H1 (cell line): ENCODE data around the gene MAGI1. TPM values are rescaled to one million over a fixed set of nuclear protein-coding genes. Genes with fewer than 3 reads are reported as not detected.

Experiments used
- CTCF ChIA-PET: fragments of 300-600 bp; sonication (Branson Sonifier 250); formaldehyde crosslinking; loops from one replicate; lab custom pipeline; 2021; ENCODE audit not compliant: partially characterized antibody; lab: Charles Lee
- POLR2A ChIA-PET: fragments of 300-600 bp; sonication (Branson Sonifier 250); formaldehyde crosslinking; loops from one replicate; lab custom pipeline; 2021; ENCODE audit warnings: inconsistent platforms; ENCODE audit not compliant: partially characterized antibody; lab: Charles Lee
- DNase-seq, 2 experiments: peaks; one replicate each; pipeline versions ENCODE4 v3.0.0 to v3.0.0-alpha.2; 2010 to 2022; ENCODE audit warnings: low spot score in 2 of 2, low read depth in 1 of 2, mixed read lengths in 1 of 2
- FAIRE-seq: peaks from 2 replicates; lab custom pipeline; 2011; peaks lifted over from hg19 to GRCh38; lab: Jason Lieb, UNC
- H2AFZ ChIP-seq: 2 replicates; pipeline ENCODE4 v1.8.1; 2012; ENCODE audit warnings: low read length, inconsistent platforms
- H2AK5ac ChIP-seq: 2 replicates; pipeline ENCODE4 v1.6.1; 2013; ENCODE audit warnings: low read depth, low read length
- H2BK120ac ChIP-seq: replicated peaks from 2 replicates; pipeline ENCODE3; 2013; ENCODE audit warnings: low read depth, low read length, inconsistent platforms
- H2BK12ac ChIP-seq: 2 replicates; pipeline ENCODE4 v1.6.1; 2013; ENCODE audit warnings: low read depth, low read length
- H2BK15ac ChIP-seq: 2 replicates; pipeline ENCODE4 v1.6.1; 2013; ENCODE audit warnings: low read length
- H2BK20ac ChIP-seq: 2 replicates; pipeline ENCODE4 v1.6.1; 2013; ENCODE audit warnings: low read length
- H2BK5ac ChIP-seq: 2 replicates; pipeline ENCODE4 v1.6.1; 2013; ENCODE audit warnings: low read depth, low read length
- H3K14ac ChIP-seq: 2 replicates; pipeline ENCODE4 v1.6.1; 2013; ENCODE audit warnings: inconsistent platforms; ENCODE audit not compliant: insufficient read length
- H3K18ac ChIP-seq: 2 replicates; pipeline ENCODE4 v1.6.1; 2013; ENCODE audit warnings: low read length; ENCODE audit errors: extremely low read depth
- H3K23ac ChIP-seq: 2 replicates; pipeline ENCODE4 v1.6.1; 2013; ENCODE audit warnings: inconsistent platforms; ENCODE audit not compliant: insufficient read length
- H3K23me2 ChIP-seq: 2 replicates; pipeline ENCODE4 v1.6.1; 2013; ENCODE audit warnings: low read depth, low read length
- H3K27ac ChIP-seq: 2 replicates; pipeline ENCODE4 v1.6.1; 2011; ENCODE audit warnings: low read depth, low read length, inconsistent platforms
- H3K27me3 ChIP-seq, 4 experiments: replicated peaks in 1 of 4; 1 replicate in 1 of 4; 2 replicates in 3 of 4; pipeline versions ENCODE4 v1.6.1 to v1.8.1; 2011 to 2013; ENCODE audit warnings: low read length in 3 of 4, mild to moderate bottlenecking in 3 of 4, inconsistent platforms in 2 of 4, mixed read lengths in 2 of 4, moderate library complexity in 1 of 4; ENCODE audit not compliant: control insufficient read depth in 3 of 4, insufficient read depth in 3 of 4; ENCODE audit errors: extremely low read depth in 1 of 4
- H3K36me3 ChIP-seq, 4 experiments: 2 replicates each; pipeline versions ENCODE4 v1.6.1 to v1.8.1; 2011 to 2013; ENCODE audit warnings: mild to moderate bottlenecking in 4 of 4, low read length in 3 of 4, moderate library complexity in 2 of 4, control low read depth in 1 of 4, inconsistent platforms in 1 of 4; ENCODE audit not compliant: insufficient read depth in 4 of 4, control insufficient read depth in 2 of 4
- H3K4ac ChIP-seq: replicated peaks from 2 replicates; pipeline ENCODE3; 2013; ENCODE audit warnings: low read length, low read depth, mixed read lengths, inconsistent platforms; ENCODE audit not compliant: insufficient read length
- H3K4me1 ChIP-seq, 4 experiments: replicated peaks in 1 of 4; 1 replicate in 1 of 4; 2 replicates in 3 of 4; pipeline versions ENCODE4 v1.6.1 to v1.8.1; 2011 to 2013; ENCODE audit warnings: low read length in 3 of 4, inconsistent platforms in 2 of 4, mixed read lengths in 1 of 4; ENCODE audit not compliant: insufficient read depth in 4 of 4, control insufficient read depth in 3 of 4
- H3K4me2 ChIP-seq, 2 experiments: 2 replicates each; pipeline versions ENCODE4 v1.6.1 to v1.8.1; 2011 to 2013; ENCODE audit warnings: low read depth in 2 of 2, low read length in 2 of 2, control low read depth in 1 of 2, inconsistent platforms in 1 of 2, mild to moderate bottlenecking in 1 of 2; ENCODE audit not compliant: insufficient read depth in 1 of 2
- H3K4me3 ChIP-seq, 4 experiments: fragments of 200-600, 300-600 bp in 1 of 4; sonication (generic), shearing (Covaris generic), sonication (Bioruptor Twin) in 1 of 4; 2 replicates each; pipeline versions ENCODE4 v1.5.1 to v1.8.1; 2011 to 2016; ENCODE audit warnings: low read length in 4 of 4, low read depth in 3 of 4, control low read depth in 2 of 4, inconsistent platforms in 2 of 4, mild to moderate bottlenecking in 2 of 4, mixed read lengths in 1 of 4, moderate library complexity in 1 of 4; ENCODE audit not compliant: insufficient read depth in 2 of 4; ENCODE audit errors: extremely low read depth in 1 of 4
- H3K56ac ChIP-seq: replicated peaks from 2 replicates; pipeline ENCODE3; 2013; ENCODE audit warnings: low read depth, mild to moderate bottlenecking, mixed read lengths, low read length, inconsistent platforms; ENCODE audit not compliant: insufficient read length
- H3K79me1 ChIP-seq: 2 replicates; pipeline ENCODE4 v1.6.1; 2013; ENCODE audit warnings: low read depth, low read length, control low read depth
- H3K79me2 ChIP-seq, 2 experiments: 2 replicates each; pipeline versions ENCODE4 v1.6.1 to v1.8.1; 2012 to 2013; ENCODE audit warnings: low read length in 2 of 2, mild to moderate bottlenecking in 2 of 2, inconsistent platforms in 1 of 2; ENCODE audit not compliant: insufficient read depth in 2 of 2, control insufficient read depth in 1 of 2
- H3K9ac ChIP-seq, 4 experiments: replicated peaks in 1 of 4; 1 replicate in 1 of 4; 2 replicates in 3 of 4; pipeline versions ENCODE4 v1.6.1 to v1.8.1; 2011 to 2013; ENCODE audit warnings: low read depth in 3 of 4, low read length in 3 of 4, control low read depth in 2 of 4, mild to moderate bottlenecking in 2 of 4, moderate library complexity in 2 of 4, inconsistent platforms in 1 of 4; ENCODE audit errors: extremely low read depth in 1 of 4
- H3K9me3 ChIP-seq, 2 experiments: 2 replicates each; pipeline versions ENCODE4 v1.6.1 to v1.8.1; 2012 to 2013; ENCODE audit warnings: mild to moderate bottlenecking in 2 of 2, moderate library complexity in 2 of 2, control low read depth in 1 of 2, inconsistent platforms in 1 of 2, low read depth in 1 of 2, low read length in 1 of 2, mixed read lengths in 1 of 2; ENCODE audit not compliant: insufficient read depth in 2 of 2
- H4K20me1 ChIP-seq, 2 experiments: replicated peaks in 1 of 2; 2 replicates each; pipeline versions ENCODE3 to v1.8.1; 2011 to 2013; ENCODE audit warnings: inconsistent platforms in 2 of 2, low read length in 2 of 2, mild to moderate bottlenecking in 1 of 2; ENCODE audit not compliant: insufficient read depth in 2 of 2, control insufficient read depth in 1 of 2
- H4K5ac ChIP-seq: 2 replicates; pipeline ENCODE4 v1.6.1; 2013; ENCODE audit warnings: low read length, low read depth, mixed read lengths, inconsistent platforms; ENCODE audit not compliant: insufficient read length
- H4K8ac ChIP-seq: 2 replicates; pipeline ENCODE4 v1.8.0; 2013; ENCODE audit warnings: mild to moderate bottlenecking, moderate library complexity, low read length, inconsistent platforms; ENCODE audit not compliant: insufficient read depth; ENCODE audit errors: extremely low read depth
- H4K91ac ChIP-seq: replicated peaks from 2 replicates; pipeline ENCODE3; 2013; ENCODE audit warnings: low read length, mixed read lengths, inconsistent platforms; ENCODE audit not compliant: insufficient read length
- BACH1 ChIP-seq: IDR thresholded peaks from 2 replicates; pipeline ENCODE4 v1.6.1; 2012; ENCODE audit warnings: low read length, improper control_type of control experiment
- CBX5 ChIP-seq: fragments of 300-800, 300-1000 bp; sonication (generic); IDR thresholded peaks from 2 replicates; pipeline ENCODE4 v1.7.1; 2016; ENCODE audit warnings: antibody characterized with exemption, low read length, low read depth
- CHD1 ChIP-seq: IDR thresholded peaks from 2 replicates; pipeline ENCODE4 v1.6.1; 2012; ENCODE audit warnings: low read depth, low read length, improper control_type of control experiment
- CHD2 ChIP-seq: IDR thresholded peaks from 2 replicates; pipeline ENCODE4 v1.6.1; 2012; ENCODE audit warnings: low read length, improper control_type of control experiment
- GTF2F1 ChIP-seq: IDR thresholded peaks from 2 replicates; pipeline ENCODE4 v1.6.1; 2012; ENCODE audit warnings: low read depth, low read length, improper control_type of control experiment, borderline replicate concordance
- HDAC2 ChIP-seq, 2 experiments: fragments of 300-600 bp in 1 of 2; sonication (generic) in 1 of 2; IDR thresholded peaks; 2 replicates each; pipeline ENCODE4 v1.6.1; 2011 to 2012; ENCODE audit warnings: low read depth in 2 of 2, low read length in 2 of 2, mild to moderate bottlenecking in 2 of 2, moderate library complexity in 2 of 2, borderline replicate concordance in 1 of 2, inconsistent platforms in 1 of 2
- JUND ChIP-seq: IDR thresholded peaks from 2 replicates; pipeline ENCODE4 v1.6.1; 2011; ENCODE audit warnings: mild to moderate bottlenecking, improper control_type of control experiment, low read length
- KDM4A ChIP-seq: IDR thresholded peaks from one replicate; pipeline ENCODE4 v1.7.1; 2012; ENCODE audit warnings: low read depth, mild to moderate bottlenecking, moderate library complexity, low read length, inconsistent platforms; ENCODE audit not compliant: severe bottlenecking
- SP1 ChIP-seq: IDR thresholded peaks from 2 replicates; pipeline ENCODE4 v1.6.1; 2011; ENCODE audit warnings: low read depth, low read length
- TBP ChIP-seq: IDR thresholded peaks from 2 replicates; pipeline ENCODE4 v1.6.1; 2011; ENCODE audit warnings: low read depth, low read length, improper control_type of control experiment
- TCF12 ChIP-seq: IDR thresholded peaks from 2 replicates; pipeline ENCODE4 v1.6.1; 2011; ENCODE audit warnings: low read depth, mild to moderate bottlenecking, low read length
- ZNF274 ChIP-seq: IDR thresholded peaks from 2 replicates; pipeline ENCODE4 v1.7.0; 2012; ENCODE audit warnings: low read length, borderline replicate concordance; ENCODE audit errors: extremely low read depth
- WGBS, 2 experiments: shearing (Covaris generic) in 1 of 2; methylation state at CpG; one replicate each; pipeline versions ENCODE4 v1.1.6 to v1.1.7; 2013 to 2015; ENCODE audit warnings: low lambda C conversion rate in 2 of 2, mixed read lengths in 2 of 2, inconsistent platforms in 1 of 2, low coverage in 1 of 2, missing lambda C conversion rate in 1 of 2; ENCODE audit not compliant: insufficient replicate concordance in 2 of 2, insufficient coverage in 1 of 2, insufficient read length in 1 of 2; ENCODE audit errors: extremely low coverage in 1 of 2, missing lambda C conversion rate in 1 of 2; 5-methylcytosine and 5-hydroxymethylcytosine counted together
- polyA plus RNA-seq, 7 experiments: library from polyadenylated mRNA; depleted of rRNA in 3 of 7; stranded (reverse) in 5 of 7; unstranded in 2 of 7; fragments of >200 nt in 5 of 7; fragments of 200-250 nt in 2 of 7; gene quantifications; 1 replicate in 5 of 7; 2 replicates in 1 of 7; 4 replicates in 1 of 7; pipeline versions ENCODE4 v1.2.1 to v1.2.3, GENCODE V29; 2011 to 2013; ENCODE audit warnings: missing spikeins in 2 of 7, mixed read lengths in 2 of 7
- total RNA-seq: library from RNA; stranded (reverse); fragmentation: NEBNext Ultra II Directional; extraction: Animal tissue kit (Norgen Biotek cat#: 25700); gene quantifications from 2 replicates; pipeline ENCODE4 v1.2.1, GENCODE V29; 2021
- TF ChIP-seq, protein P1 (sequence below): IDR thresholded peaks from 2 replicates; pipeline ENCODE4 v1.6.1; 2011; ENCODE audit warnings: low read length, improper control_type of control experiment

Gene MAGI1
- total and polyA plus RNA-seq, 2 of the 8 experiments (the other 6 are each of a cell fraction or from before 2014, with no cell fraction given), result 19.8 to 78.0 TPM

DNA sequence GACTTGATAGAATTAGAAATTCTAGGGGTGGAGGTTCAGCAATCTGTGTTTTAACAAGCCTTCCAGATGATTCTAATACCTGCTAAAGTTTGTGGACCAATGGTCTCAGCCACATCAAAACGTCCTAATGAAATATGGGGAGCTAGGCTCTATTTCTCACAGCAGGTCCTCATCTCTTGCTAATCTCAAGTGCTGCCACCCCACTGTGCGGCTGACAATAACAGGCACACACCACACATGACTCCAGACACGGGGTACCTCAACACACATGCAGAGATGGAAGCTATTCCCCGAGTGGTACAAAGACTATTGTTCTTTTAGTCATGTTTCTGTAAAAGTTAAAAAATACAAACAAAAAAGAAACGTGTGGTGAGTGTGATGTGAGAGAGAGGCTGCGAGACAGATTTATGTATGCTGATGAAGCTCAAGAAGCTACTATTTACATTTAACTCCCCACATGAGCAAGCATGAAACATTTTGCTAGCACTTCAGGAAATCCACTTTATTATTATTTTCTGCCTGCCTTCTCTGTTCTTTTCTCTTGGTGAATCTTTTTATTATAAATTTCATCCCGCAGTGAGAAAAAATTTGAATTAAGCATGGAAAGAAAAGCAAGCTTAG, 405.6 kb downstream of the MAGI1 start:
- ChIA-PET POLR2A (interaction anchor here (0.9 to 1.1 kb wide), 2 partner anchors 34 to 36 kb away, joined by 3 to 5 read pairs; no protein-coding TSS in a partner anchor), CTCF (interaction anchor here (0.5 to 2.0 kb wide), 5 partner anchors 39 to 548 kb away, joined by 3 to 4 read pairs (median 3); no protein-coding TSS in a partner anchor)
- Histone ChIP-seq H2BK120ac (no peak overlapping the region), H4K91ac (no peak overlapping the region), H3K27me3 (no peaks in the 10 kb centered on the region), H2BK20ac (no peak overlapping the region), H3K27ac (no peak overlapping the region), H4K20me1 (no peaks in the 10 kb centered on the region), H3K18ac (no peak overlapping the region), H2AFZ (no peak overlapping the region), H4K5ac (no peak overlapping the region), H3K4ac (no peak overlapping the region), H3K4me3 (no peak overlapping the region), H3K79me2 (0 out of 4 replicates have a peak, but pooled peaks cover 0 to 4% of the 10 kb centered on the region in 2 experiments), H3K23me2 (no peaks in the 10 kb centered on the region; the same call in 1 of the 2 replicates), H3K36me3 (no peaks in the 10 kb centered on the region), H2AK5ac (no peak overlapping the region), H3K23ac (no peak overlapping the region), H2BK15ac (no peak overlapping the region), H2BK5ac (no peak overlapping the region), H3K4me1 (peaks cover 0 to 6% (median 2%) of the 10 kb centered on the region in 4 experiments; a peak in 2 of 7 replicates), H3K56ac (no peak overlapping the region), H4K8ac (no peak overlapping the region), H3K9ac (no peak overlapping the region), H2BK12ac (no peak overlapping the region), H3K9me3 (no peaks in the 10 kb centered on the region), H3K79me1 (no peaks in the 10 kb centered on the region), H3K14ac (no peak overlapping the region), H3K4me2 (no peak overlapping the region)
- no peak for DNase-seq
- no peak for FAIRE-seq
- WGBS, 2 experiments, result 57% methylated on average over 7 of the region's 7 CpGs; no CpG with 5 or more reads in 1 of the 2 experiments
- TF ChIP-seq BACH1, result no peak
- no peak for TF ChIP-seq TCF12
- no peak for TF ChIP-seq CBX5
- TF ChIP-seq, protein P1, sequence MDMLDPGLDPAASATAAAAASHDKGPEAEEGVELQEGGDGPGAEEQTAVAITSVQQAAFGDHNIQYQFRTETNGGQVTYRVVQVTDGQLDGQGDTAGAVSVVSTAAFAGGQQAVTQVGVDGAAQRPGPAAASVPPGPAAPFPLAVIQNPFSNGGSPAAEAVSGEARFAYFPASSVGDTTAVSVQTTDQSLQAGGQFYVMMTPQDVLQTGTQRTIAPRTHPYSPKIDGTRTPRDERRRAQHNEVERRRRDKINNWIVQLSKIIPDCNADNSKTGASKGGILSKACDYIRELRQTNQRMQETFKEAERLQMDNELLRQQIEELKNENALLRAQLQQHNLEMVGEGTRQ, result no peak
- TF ChIP-seq JUND, result no peak
- no peak for TF ChIP-seq ZNF274
- TF ChIP-seq KDM4A, result no peak
- no peak for TF ChIP-seq HDAC2 (IDR thresholded peaks at IDR 0.05; ENCODE audit: borderline replicate concordance in 1 of 2, low read depth in 2 of 2, low read length in 2 of 2)
- no peak for TF ChIP-seq SP1
- TF ChIP-seq CHD1, result no peak
- TF ChIP-seq GTF2F1, result no peak
- no peak for TF ChIP-seq CHD2
- TF ChIP-seq TBP, result no peak
